ENCODE results near the gene ATG10.

DNA sequence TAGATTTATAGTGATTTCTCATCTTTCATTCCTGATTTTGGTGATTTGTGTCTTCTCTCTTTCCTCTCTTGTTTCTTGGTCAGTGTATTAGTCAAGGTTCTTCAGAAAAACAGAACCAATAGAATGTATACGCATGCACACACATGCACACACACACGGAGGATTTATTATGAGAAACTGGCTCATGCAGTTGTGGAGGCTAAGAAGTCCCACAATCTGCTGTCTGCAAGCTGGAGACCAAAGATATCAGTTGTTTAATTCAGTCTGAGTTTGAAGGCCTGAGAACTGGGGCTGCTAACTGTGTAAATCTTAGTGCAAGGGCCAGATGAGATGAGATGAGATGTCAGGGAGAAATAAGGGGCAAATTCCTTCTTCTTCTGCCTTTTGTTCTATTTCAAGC, 312.1 kb downstream of the ATG10 start:
- no peak for TF ChIP-seq EZH2 (IDR thresholded peaks at IDR 0.05; ENCODE audit: borderline replicate concordance, insufficient read depth, low read depth, low read length, poor library complexity, severe bottlenecking)
- TF ChIP-seq CTCF (IDR thresholded peaks at IDR 0.05) = no peak
